K562 (cell line): ENCODE results near the gene CR2. TPM values are rescaled to one million over a fixed set of nuclear protein-coding genes. Genes with fewer than 3 reads are reported as not detected.
A peak's percentile ranks its signal among the peaks of the same experiment; 100 is the strongest.

Experiments
- ARNT ChIP-seq, 2 experiments: fragments of 450-650 bp; IDR thresholded peaks; 2 replicates each; pipeline ENCODE4 v1.6.1; 2016; ENCODE audit warnings: mild to moderate bottlenecking in 1 of 2
- CBX3 ChIP-seq, 2 experiments: IDR thresholded peaks; 1 replicate in 1 of 2; 2 replicates in 1 of 2; pipeline ENCODE4 v1.6.1; 2012; ENCODE audit warnings: inconsistent platforms in 2 of 2, low read length in 2 of 2, borderline replicate concordance in 1 of 2, control low read depth in 1 of 2
- ELF1 ChIP-seq: fragments of 200-800 bp; sonication (Bioruptor generic); IDR thresholded peaks from 2 replicates; pipeline ENCODE4 v1.6.1; 2016; ENCODE audit warnings: missing genetic modification characterization, missing compliant biosample characterization
- GTF2E2 ChIP-seq: fragments of 200-800 bp; sonication (Bioruptor generic); IDR thresholded peaks from 2 replicates; pipeline ENCODE4 v1.6.1; 2016; ENCODE audit warnings: missing genetic modification characterization, missing compliant biosample characterization
- KLF1 ChIP-seq: fragments of 450-650 bp; IDR thresholded peaks from 2 replicates; pipeline ENCODE4 v1.6.1; 2016; ENCODE audit warnings: missing genetic modification characterization, missing compliant biosample characterization
- MED1 ChIP-seq: sonication (generic); formaldehyde crosslinking; IDR thresholded peaks from 2 replicates; pipeline ENCODE4 v1.8.1; 2023; ENCODE audit warnings: missing genetic modification reagents, borderline replicate concordance
- MTF1 ChIP-seq: fragments of 250-450 bp; sonication (Bioruptor Pico); IDR thresholded peaks from 2 replicates; pipeline ENCODE4 v1.9.0; 2021; ENCODE audit warnings: moderate library complexity, mild to moderate bottlenecking, inconsistent platforms, borderline replicate concordance
- POU5F1 ChIP-seq: fragments of 150-350 bp; IDR thresholded peaks from 2 replicates; pipeline ENCODE4 v1.6.1; 2014; ENCODE audit warnings: borderline replicate concordance, low read length, low read depth, mild to moderate bottlenecking; ENCODE audit not compliant: partially characterized antibody
- PRMT5 ChIP-seq: sonication (generic); formaldehyde crosslinking; IDR thresholded peaks from 2 replicates; pipeline ENCODE4 v1.5.0; 2020; ENCODE audit warnings: missing genetic modification reagents
- SMARCB1 ChIP-seq: IDR thresholded peaks from 2 replicates; pipeline ENCODE4 v1.6.1; 2011; ENCODE audit warnings: improper control_type of control experiment, low read depth; ENCODE audit not compliant: insufficient read length
- SUPT5H ChIP-seq: fragments of 450-650 bp; IDR thresholded peaks from 2 replicates; pipeline ENCODE4 v1.6.1; 2016
- TRIM24 ChIP-seq, 2 experiments: fragments of 450-650 bp; IDR thresholded peaks; 2 replicates each; pipeline ENCODE4 v1.6.1; 2016
- ZEB2 ChIP-seq: fragments of 450-650 bp; IDR thresholded peaks from 2 replicates; pipeline ENCODE4 v1.6.1; 2016
- ZNF140 ChIP-seq: fragments of 250-450 bp; sonication (Bioruptor Pico); IDR thresholded peaks from 2 replicates; pipeline ENCODE4 v1.8.0; 2021; ENCODE audit warnings: moderate library complexity, mild to moderate bottlenecking, inconsistent platforms
- polyA plus RNA-seq, 8 experiments: library from polyadenylated mRNA; depleted of rRNA in 4 of 8; stranded (reverse) in 5 of 8; unstranded in 3 of 8; fragments of >200 nt; fragmentation: Nextera tagmentation in 2 of 8; fragmentation: Illumina TruSeq in 1 of 8; extraction: Ambion mirVana in 2 of 8; extraction: Trizol in 1 of 8; gene quantifications; 2 replicates each; pipeline versions ENCODE4 v1.2.1 to v1.2.3, GENCODE V29; 2011 to 2014; ENCODE audit warnings: inconsistent platforms in 1 of 8, missing spikeins in 1 of 8
- total RNA-seq, 7 experiments: library from RNA; depleted of rRNA in 6 of 7; stranded (reverse); fragments of >200 nt in 6 of 7; fragmentation: Illumina TruSeq in 2 of 7; extraction: Trizol in 2 of 7; gene quantifications; 2 replicates each; pipeline versions ENCODE4 v1.2.1 to v1.2.3, GENCODE V29; 2011 to 2021; ENCODE audit warnings: low replicate concordance in 1 of 7
- TF ChIP-seq, protein P1 (sequence below), 2 experiments: fragments of 150-350 bp in 1 of 2; IDR thresholded peaks; 2 replicates each; pipeline ENCODE4 v1.6.1; 2012 to 2016; ENCODE audit warnings: low read depth in 2 of 2, low read length in 2 of 2, mild to moderate bottlenecking in 1 of 2, moderate library complexity in 1 of 2
- TF ChIP-seq, protein P2 (sequence below): fragments of 250-450 bp; sonication (Bioruptor Pico); IDR thresholded peaks from 2 replicates; pipeline ENCODE4 v1.9.0; 2021; ENCODE audit warnings: mild to moderate bottlenecking
- TF ChIP-seq, protein P3 (sequence below): fragments of 450-650 bp; IDR thresholded peaks from 2 replicates; pipeline ENCODE4 v1.6.1; 2016; ENCODE audit warnings: mild to moderate bottlenecking
- TF ChIP-seq, protein P4 (sequence below): fragments of 450-650 bp; formaldehyde crosslinking; IDR thresholded peaks from 2 replicates; pipeline ENCODE4 v1.4.0; 2022; ENCODE audit warnings: missing genetic modification characterization
- TF ChIP-seq, protein P5 (sequence below): sonication (generic); formaldehyde crosslinking; IDR thresholded peaks from 2 replicates; pipeline ENCODE4 v1.9.0; 2022; ENCODE audit warnings: mild to moderate bottlenecking, missing genetic modification reagents
- TF ChIP-seq, protein P6 (sequence below): fragments of 250-450 bp; sonication (Bioruptor Pico); IDR thresholded peaks from 2 replicates; pipeline ENCODE4 v1.5.1; 2021; ENCODE audit warnings: mild to moderate bottlenecking

The CR2 gene
- total and polyA plus RNA-seq, 9 of the 15 experiments (the other 6 are each of a cell fraction or from before 2014, with no cell fraction given), result 0.07 to 0.67 (median 0.37) TPM

DNA sequence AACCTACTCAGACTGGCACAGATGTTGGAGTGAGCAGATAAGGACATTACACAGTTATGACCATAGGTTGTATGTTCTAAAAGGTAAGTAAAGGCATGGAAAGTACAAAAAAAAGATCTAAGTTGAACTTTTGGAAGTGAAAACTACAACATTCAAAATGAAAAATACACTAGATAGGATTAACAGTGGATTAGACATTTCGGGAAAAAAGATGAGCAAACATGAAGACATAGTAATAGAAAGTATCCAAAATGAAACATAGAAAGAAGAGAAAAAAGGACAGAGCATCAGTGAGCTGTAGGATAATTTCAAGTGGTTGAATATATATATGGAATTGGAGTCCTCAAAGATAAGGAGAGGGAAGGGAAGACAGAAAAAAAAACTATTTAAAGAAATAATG lies 34.0 kb upstream of the CR2 start (continued):
- TF ChIP-seq, protein P1, sequence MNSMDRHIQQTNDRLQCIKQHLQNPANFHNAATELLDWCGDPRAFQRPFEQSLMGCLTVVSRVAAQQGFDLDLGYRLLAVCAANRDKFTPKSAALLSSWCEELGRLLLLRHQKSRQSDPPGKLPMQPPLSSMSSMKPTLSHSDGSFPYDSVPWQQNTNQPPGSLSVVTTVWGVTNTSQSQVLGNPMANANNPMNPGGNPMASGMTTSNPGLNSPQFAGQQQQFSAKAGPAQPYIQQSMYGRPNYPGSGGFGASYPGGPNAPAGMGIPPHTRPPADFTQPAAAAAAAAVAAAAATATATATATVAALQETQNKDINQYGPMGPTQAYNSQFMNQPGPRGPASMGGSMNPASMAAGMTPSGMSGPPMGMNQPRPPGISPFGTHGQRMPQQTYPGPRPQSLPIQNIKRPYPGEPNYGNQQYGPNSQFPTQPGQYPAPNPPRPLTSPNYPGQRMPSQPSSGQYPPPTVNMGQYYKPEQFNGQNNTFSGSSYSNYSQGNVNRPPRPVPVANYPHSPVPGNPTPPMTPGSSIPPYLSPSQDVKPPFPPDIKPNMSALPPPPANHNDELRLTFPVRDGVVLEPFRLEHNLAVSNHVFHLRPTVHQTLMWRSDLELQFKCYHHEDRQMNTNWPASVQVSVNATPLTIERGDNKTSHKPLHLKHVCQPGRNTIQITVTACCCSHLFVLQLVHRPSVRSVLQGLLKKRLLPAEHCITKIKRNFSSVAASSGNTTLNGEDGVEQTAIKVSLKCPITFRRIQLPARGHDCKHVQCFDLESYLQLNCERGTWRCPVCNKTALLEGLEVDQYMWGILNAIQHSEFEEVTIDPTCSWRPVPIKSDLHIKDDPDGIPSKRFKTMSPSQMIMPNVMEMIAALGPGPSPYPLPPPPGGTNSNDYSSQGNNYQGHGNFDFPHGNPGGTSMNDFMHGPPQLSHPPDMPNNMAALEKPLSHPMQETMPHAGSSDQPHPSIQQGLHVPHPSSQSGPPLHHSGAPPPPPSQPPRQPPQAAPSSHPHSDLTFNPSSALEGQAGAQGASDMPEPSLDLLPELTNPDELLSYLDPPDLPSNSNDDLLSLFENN (IDR thresholded peaks at IDR 0.05; ENCODE audit: low read depth in 2 of 2, low read length in 2 of 2), result no peak
- TF ChIP-seq ZNF140 (CRISPR knock-in tag), result no peak
- peak; percentile 80 for TF ChIP-seq ZEB2
- TF ChIP-seq SMARCB1, result no peak
- TF ChIP-seq MED1 (CRISPR knock-in tag), result no peak
- TF ChIP-seq, protein P2, sequence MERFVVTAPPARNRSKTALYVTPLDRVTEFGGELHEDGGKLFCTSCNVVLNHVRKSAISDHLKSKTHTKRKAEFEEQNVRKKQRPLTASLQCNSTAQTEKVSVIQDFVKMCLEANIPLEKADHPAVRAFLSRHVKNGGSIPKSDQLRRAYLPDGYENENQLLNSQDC, result no peak
- TF ChIP-seq POU5F1, result no peak
- TF ChIP-seq, protein P3, sequence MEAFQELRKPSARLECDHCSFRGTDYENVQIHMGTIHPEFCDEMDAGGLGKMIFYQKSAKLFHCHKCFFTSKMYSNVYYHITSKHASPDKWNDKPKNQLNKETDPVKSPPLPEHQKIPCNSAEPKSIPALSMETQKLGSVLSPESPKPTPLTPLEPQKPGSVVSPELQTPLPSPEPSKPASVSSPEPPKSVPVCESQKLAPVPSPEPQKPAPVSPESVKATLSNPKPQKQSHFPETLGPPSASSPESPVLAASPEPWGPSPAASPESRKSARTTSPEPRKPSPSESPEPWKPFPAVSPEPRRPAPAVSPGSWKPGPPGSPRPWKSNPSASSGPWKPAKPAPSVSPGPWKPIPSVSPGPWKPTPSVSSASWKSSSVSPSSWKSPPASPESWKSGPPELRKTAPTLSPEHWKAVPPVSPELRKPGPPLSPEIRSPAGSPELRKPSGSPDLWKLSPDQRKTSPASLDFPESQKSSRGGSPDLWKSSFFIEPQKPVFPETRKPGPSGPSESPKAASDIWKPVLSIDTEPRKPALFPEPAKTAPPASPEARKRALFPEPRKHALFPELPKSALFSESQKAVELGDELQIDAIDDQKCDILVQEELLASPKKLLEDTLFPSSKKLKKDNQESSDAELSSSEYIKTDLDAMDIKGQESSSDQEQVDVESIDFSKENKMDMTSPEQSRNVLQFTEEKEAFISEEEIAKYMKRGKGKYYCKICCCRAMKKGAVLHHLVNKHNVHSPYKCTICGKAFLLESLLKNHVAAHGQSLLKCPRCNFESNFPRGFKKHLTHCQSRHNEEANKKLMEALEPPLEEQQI, result 0 out of 2 replicates have a peak, but pooled peaks have one; percentile 40
- peak; percentile 68 to 81 for TF ChIP-seq TRIM24 (IDR thresholded peaks at IDR 0.05)
- TF ChIP-seq SUPT5H, result no peak
- TF ChIP-seq, protein P4, sequence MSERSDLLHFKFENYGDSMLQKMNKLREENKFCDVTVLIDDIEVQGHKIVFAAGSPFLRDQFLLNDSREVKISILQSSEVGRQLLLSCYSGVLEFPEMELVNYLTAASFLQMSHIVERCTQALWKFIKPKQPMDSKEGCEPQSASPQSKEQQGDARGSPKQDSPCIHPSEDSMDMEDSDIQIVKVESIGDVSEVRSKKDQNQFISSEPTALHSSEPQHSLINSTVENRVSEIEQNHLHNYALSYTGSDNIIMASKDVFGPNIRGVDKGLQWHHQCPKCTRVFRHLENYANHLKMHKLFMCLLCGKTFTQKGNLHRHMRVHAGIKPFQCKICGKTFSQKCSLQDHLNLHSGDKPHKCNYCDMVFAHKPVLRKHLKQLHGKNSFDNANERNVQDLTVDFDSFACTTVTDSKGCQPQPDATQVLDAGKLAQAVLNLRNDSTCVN (CRISPR knock-in tag), result no peak
- TF ChIP-seq, protein P5, sequence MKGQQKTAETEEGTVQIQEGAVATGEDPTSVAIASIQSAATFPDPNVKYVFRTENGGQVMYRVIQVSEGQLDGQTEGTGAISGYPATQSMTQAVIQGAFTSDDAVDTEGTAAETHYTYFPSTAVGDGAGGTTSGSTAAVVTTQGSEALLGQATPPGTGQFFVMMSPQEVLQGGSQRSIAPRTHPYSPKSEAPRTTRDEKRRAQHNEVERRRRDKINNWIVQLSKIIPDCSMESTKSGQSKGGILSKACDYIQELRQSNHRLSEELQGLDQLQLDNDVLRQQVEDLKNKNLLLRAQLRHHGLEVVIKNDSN (CRISPR knock-in tag), result no peak
- 0 out of 4 replicates have a peak, but pooled peaks have one; percentile 15 to 26 for TF ChIP-seq ARNT (IDR thresholded peaks at IDR 0.05)
- no peak for TF ChIP-seq ELF1 (tag)
- TF ChIP-seq KLF1 (tag), result no peak
- TF ChIP-seq, protein P6, sequence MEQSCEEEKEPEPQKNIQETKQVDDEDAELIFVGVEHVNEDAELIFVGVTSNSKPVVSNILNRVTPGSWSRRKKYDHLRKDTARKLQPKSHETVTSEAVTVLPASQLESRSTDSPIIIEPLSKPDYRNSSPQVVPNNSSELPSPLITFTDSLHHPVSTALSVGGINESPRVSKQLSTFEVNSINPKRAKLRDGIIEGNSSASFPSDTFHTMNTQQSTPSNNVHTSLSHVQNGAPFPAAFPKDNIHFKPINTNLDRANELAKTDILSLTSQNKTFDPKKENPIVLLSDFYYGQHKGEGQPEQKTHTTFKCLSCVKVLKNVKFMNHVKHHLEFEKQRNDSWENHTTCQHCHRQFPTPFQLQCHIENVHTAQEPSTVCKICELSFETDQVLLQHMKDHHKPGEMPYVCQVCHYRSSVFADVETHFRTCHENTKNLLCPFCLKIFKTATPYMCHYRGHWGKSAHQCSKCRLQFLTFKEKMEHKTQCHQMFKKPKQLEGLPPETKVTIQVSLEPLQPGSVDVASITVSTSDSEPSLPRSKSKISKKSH, result peak; percentile 44; the same call in 1 of the 2 replicates
- peak in 1 of 2 experiments; percentile 74; a peak in 1 of 3 replicates for TF ChIP-seq CBX3 (IDR thresholded peaks at IDR 0.05; ENCODE audit: borderline replicate concordance in 1 of 2, low read length in 2 of 2)
- no peak for TF ChIP-seq GTF2E2 (tag)
- no peak for TF ChIP-seq PRMT5
- no peak for TF ChIP-seq MTF1
